HCT116 (cell line): ENCODE measurements around the gene SLC16A11.

Experiments used
- CBX3 ChIP-seq: IDR thresholded peaks from 2 replicates; pipeline ENCODE4 v1.6.1; 2012; ENCODE audit warnings: low read depth
- CEBPB ChIP-seq: IDR thresholded peaks from 2 replicates; pipeline ENCODE4 v1.6.1; 2012; ENCODE audit warnings: low read depth
- POLR2A ChIP-seq: IDR thresholded peaks from 2 replicates; pipeline ENCODE4 v1.7.0; 2011; ENCODE audit warnings: borderline replicate concordance; ENCODE audit not compliant: insufficient read depth, insufficient read length; ENCODE audit errors: extremely low read depth
- POLR2AphosphoS5 ChIP-seq: IDR thresholded peaks from 2 replicates; pipeline ENCODE4 v1.6.1; 2011; ENCODE audit warnings: mild to moderate bottlenecking, low read depth, low read length, moderate library complexity
- YY1 ChIP-seq: IDR thresholded peaks from 2 replicates; pipeline ENCODE4 v1.6.1; 2011; ENCODE audit warnings: low read length, low read depth, moderate library complexity, mild to moderate bottlenecking; ENCODE audit not compliant: insufficient replicate concordance; ENCODE audit errors: extremely low read depth
- TF ChIP-seq, protein P1 (sequence below), 3 experiments: fragments of 200-600 bp in 1 of 3; sonication (generic) in 1 of 3; IDR thresholded peaks in 2 of 3; conservative IDR thresholded peaks in 1 of 3; 2 replicates each; pipeline ENCODE4 v1.5.1; 2012 to 2017; ENCODE audit warnings: low read depth in 2 of 3, low read length in 2 of 3, antibody characterized with exemption in 1 of 3, borderline replicate concordance in 1 of 3, control low read depth in 1 of 3, mild to moderate bottlenecking in 1 of 3, mixed read lengths in 1 of 3, mixed run types in 1 of 3, moderate library complexity in 1 of 3; ENCODE audit not compliant: insufficient read depth in 1 of 3
- TF ChIP-seq, protein P2 (sequence below): IDR thresholded peaks from 2 replicates; pipeline ENCODE4 v1.6.1; 2011; ENCODE audit warnings: mild to moderate bottlenecking, low read length, moderate library complexity; ENCODE audit not compliant: insufficient replicate concordance; ENCODE audit errors: extremely low read depth
- TF ChIP-seq, protein P3 (sequence below): IDR thresholded peaks from 2 replicates; pipeline ENCODE4 v1.6.1; 2012

DNA sequence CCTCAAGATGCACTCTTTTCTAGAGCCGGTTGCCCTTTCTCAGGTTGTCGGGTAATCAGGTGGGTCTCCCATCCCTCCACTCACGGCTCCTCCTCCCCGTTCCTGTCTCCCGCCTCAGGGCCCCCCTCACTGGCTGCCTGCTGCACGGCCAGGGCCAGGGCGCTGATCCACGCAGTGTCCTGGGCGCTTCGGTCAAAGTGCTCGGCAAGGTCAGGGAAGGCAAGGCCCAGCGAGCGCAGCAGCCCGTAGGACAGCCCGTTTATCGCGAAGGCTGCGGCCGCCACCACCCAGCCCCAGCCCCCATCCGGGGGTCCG, 753 bp downstream of the SLC16A11 start:
- TF ChIP-seq, protein P1, sequence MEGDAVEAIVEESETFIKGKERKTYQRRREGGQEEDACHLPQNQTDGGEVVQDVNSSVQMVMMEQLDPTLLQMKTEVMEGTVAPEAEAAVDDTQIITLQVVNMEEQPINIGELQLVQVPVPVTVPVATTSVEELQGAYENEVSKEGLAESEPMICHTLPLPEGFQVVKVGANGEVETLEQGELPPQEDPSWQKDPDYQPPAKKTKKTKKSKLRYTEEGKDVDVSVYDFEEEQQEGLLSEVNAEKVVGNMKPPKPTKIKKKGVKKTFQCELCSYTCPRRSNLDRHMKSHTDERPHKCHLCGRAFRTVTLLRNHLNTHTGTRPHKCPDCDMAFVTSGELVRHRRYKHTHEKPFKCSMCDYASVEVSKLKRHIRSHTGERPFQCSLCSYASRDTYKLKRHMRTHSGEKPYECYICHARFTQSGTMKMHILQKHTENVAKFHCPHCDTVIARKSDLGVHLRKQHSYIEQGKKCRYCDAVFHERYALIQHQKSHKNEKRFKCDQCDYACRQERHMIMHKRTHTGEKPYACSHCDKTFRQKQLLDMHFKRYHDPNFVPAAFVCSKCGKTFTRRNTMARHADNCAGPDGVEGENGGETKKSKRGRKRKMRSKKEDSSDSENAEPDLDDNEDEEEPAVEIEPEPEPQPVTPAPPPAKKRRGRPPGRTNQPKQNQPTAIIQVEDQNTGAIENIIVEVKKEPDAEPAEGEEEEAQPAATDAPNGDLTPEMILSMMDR (IDR thresholded peaks at IDR 0.05 in 2 of 3, conservative IDR thresholded peaks at IDR 0.05 in 1 of 3; ENCODE audit: borderline replicate concordance in 1 of 3, insufficient read depth in 1 of 3, low read depth in 2 of 3, low read length in 2 of 3) = no peak
- TF ChIP-seq CBX3 (no peak), POLR2A (no peak), POLR2AphosphoS5 (no peak), YY1 (no peak), CEBPB (no peak)
- TF ChIP-seq, protein P2, sequence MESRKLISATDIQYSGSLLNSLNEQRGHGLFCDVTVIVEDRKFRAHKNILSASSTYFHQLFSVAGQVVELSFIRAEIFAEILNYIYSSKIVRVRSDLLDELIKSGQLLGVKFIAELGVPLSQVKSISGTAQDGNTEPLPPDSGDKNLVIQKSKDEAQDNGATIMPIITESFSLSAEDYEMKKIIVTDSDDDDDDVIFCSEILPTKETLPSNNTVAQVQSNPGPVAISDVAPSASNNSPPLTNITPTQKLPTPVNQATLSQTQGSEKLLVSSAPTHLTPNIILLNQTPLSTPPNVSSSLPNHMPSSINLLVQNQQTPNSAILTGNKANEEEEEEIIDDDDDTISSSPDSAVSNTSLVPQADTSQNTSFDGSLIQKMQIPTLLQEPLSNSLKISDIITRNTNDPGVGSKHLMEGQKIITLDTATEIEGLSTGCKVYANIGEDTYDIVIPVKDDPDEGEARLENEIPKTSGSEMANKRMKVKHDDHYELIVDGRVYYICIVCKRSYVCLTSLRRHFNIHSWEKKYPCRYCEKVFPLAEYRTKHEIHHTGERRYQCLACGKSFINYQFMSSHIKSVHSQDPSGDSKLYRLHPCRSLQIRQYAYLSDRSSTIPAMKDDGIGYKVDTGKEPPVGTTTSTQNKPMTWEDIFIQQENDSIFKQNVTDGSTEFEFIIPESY = no peak
- TF ChIP-seq, protein P3, sequence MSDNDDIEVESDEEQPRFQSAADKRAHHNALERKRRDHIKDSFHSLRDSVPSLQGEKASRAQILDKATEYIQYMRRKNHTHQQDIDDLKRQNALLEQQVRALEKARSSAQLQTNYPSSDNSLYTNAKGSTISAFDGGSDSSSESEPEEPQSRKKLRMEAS = no peak
